ENCODE results near the gene CEBPG. TPM values are rescaled to one million over a fixed set of nuclear protein-coding genes. Genes with fewer than 3 reads are reported as not detected.
A peak's percentile ranks its signal among the peaks of the same experiment; 100 is the strongest.

CEBPG gene
- total RNA-seq, 1 donor from 2014 or later = 20.7 TPM

DNA sequence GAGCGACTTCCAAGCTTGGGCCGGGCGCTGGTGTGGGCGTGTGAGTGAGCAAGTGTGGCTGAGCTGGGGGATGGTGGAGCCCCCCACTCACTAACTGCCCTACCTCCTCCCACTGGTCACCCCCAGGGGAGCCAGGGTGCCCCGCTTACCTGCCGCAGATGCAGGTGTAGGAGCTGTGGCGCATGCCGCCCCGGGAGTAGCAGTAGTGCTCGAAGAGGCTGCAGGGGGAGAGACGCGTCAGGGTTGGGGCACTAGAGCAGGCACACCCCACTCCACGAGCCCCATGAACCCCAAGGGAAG lies 39.9 kb downstream of the CEBPG start:
- no peaks in the 10 kb centered on the region for H3K36me3 Mint-ChIP-seq (ENCODE audit: low read depth, unreplicated experiment)
- H3K27me3 Mint-ChIP-seq (ENCODE audit: unreplicated experiment) = peaks cover 3% of the 10 kb centered on the region
- no peaks in the 10 kb centered on the region for H3K9me3 Mint-ChIP-seq (ENCODE audit: unreplicated experiment)
- DNase-seq (ENCODE audit: low spot score) = no peak
- H3K27ac Mint-ChIP-seq (ENCODE audit: unreplicated experiment) = no peak overlapping the region
- TF ChIP-seq, protein P1, sequence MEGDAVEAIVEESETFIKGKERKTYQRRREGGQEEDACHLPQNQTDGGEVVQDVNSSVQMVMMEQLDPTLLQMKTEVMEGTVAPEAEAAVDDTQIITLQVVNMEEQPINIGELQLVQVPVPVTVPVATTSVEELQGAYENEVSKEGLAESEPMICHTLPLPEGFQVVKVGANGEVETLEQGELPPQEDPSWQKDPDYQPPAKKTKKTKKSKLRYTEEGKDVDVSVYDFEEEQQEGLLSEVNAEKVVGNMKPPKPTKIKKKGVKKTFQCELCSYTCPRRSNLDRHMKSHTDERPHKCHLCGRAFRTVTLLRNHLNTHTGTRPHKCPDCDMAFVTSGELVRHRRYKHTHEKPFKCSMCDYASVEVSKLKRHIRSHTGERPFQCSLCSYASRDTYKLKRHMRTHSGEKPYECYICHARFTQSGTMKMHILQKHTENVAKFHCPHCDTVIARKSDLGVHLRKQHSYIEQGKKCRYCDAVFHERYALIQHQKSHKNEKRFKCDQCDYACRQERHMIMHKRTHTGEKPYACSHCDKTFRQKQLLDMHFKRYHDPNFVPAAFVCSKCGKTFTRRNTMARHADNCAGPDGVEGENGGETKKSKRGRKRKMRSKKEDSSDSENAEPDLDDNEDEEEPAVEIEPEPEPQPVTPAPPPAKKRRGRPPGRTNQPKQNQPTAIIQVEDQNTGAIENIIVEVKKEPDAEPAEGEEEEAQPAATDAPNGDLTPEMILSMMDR (IDR thresholded peaks at IDR 0.05; ENCODE audit: unreplicated experiment) = no peak
- no peak overlapping the region for H3K4me3 Mint-ChIP-seq (ENCODE audit: unreplicated experiment)
- no peaks in the 10 kb centered on the region for H3K4me1 Mint-ChIP-seq (ENCODE audit: unreplicated experiment)

DNA sequence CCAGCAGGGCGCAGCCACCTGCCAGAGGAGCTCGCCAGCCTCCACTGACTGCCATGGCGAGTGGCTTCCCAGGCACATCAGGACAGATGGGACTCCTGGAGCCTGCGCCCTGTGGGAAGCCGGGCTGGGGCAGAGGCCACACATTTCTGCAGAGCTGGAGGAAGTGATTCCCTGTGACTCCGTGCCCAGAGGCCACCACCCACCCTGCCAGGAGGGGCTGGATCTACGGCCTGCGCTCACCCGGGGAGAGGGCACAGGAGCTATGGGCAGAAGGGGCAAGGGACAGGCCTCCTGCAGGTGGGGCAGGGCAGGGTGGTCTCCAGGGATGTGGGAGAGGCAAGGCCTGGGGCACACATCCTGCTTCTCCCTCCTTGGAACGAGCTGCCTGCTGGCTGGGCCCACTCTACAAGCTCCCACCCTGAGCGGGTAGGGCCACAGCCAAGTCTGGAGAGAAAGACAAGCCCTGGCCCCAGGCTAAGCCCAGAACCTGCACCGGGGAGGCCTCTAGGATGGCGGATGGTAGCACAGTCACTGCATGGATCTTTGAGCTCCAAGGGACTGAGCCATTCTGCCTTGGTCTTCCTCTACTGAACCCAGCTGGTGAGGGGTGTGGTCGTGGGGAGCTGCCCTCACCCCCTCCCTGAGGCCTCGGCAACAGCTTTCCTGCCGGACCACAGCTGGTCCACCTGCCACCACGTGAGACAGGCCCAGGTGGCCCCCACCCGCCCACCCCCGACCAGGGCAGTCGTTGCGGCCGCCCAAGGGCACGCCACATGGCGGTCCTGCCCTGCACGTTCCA lies 40.6 kb downstream of the CEBPG start:
- no peaks in the 10 kb centered on the region for H3K36me3 Mint-ChIP-seq (ENCODE audit: low read depth, unreplicated experiment)
- TF ChIP-seq, protein P1 (IDR thresholded peaks at IDR 0.05; ENCODE audit: unreplicated experiment) = no peak
- no peaks in the 10 kb centered on the region for H3K9me3 Mint-ChIP-seq (ENCODE audit: unreplicated experiment)
- no peak overlapping the region for H3K27ac Mint-ChIP-seq (ENCODE audit: unreplicated experiment)
- H3K4me3 Mint-ChIP-seq (ENCODE audit: unreplicated experiment) = no peak overlapping the region
- no peaks in the 10 kb centered on the region for H3K4me1 Mint-ChIP-seq (ENCODE audit: unreplicated experiment)
- H3K27me3 Mint-ChIP-seq (ENCODE audit: unreplicated experiment) = peaks cover 3% of the 10 kb centered on the region
- DNase-seq (ENCODE audit: low spot score) = no peak

DNA sequence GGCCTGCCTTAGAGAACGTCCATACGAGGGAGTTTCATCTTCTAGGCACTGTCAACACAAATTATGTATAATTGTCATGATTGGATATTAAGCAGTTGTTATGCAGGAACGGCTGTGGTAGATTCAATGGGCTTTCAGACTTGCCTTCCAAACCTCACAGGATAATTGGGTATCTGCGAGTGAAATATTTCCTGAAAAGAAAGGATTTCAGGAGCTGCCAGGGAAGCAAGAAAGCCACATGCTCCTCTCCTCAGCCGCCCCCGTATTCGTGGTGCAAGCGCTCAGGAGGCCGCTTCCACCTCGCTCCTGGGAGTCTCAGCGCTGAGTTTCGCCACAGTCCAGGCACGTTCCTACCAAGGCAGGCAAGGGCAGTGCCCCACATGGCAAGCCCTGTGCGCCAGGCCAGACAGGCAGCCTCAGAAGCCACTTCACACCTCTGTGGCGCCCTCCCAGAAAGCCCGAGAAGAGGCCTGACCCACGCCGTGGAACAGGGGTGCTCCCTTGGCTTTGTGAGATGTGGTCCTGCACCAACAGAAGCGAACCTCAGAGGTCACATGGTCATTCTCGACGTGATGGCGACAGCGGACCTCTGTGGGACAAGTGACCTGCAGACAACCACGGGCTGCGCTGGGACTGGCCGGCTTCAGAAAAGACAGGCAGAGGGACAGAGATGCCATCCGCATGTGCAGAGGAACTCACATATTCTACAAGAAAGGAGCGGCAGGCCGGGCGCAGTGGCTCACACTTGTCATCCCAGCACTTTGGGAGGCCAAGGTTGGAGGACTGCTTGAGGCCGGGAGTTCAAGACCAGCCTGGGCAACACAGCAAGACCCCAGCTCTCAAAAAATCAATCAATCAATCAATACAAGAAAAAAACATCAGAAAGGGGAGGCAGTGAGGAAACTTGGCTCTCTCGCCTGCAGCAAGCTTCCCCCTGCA lies 41.4 kb downstream of the CEBPG start:
- H3K4me3 Mint-ChIP-seq (ENCODE audit: unreplicated experiment) = no peak overlapping the region
- DNase-seq (ENCODE audit: low spot score) = no peak
- no peaks in the 10 kb centered on the region for H3K4me1 Mint-ChIP-seq (ENCODE audit: unreplicated experiment)
- H3K9me3 Mint-ChIP-seq (ENCODE audit: unreplicated experiment) = no peaks in the 10 kb centered on the region
- peaks cover 1% of the 10 kb centered on the region for H3K27me3 Mint-ChIP-seq (ENCODE audit: unreplicated experiment)
- TF ChIP-seq, protein P1 (IDR thresholded peaks at IDR 0.05; ENCODE audit: unreplicated experiment) = no peak
- no peaks in the 10 kb centered on the region for H3K36me3 Mint-ChIP-seq (ENCODE audit: low read depth, unreplicated experiment)
- no peak overlapping the region for H3K27ac Mint-ChIP-seq (ENCODE audit: unreplicated experiment)

DNA sequence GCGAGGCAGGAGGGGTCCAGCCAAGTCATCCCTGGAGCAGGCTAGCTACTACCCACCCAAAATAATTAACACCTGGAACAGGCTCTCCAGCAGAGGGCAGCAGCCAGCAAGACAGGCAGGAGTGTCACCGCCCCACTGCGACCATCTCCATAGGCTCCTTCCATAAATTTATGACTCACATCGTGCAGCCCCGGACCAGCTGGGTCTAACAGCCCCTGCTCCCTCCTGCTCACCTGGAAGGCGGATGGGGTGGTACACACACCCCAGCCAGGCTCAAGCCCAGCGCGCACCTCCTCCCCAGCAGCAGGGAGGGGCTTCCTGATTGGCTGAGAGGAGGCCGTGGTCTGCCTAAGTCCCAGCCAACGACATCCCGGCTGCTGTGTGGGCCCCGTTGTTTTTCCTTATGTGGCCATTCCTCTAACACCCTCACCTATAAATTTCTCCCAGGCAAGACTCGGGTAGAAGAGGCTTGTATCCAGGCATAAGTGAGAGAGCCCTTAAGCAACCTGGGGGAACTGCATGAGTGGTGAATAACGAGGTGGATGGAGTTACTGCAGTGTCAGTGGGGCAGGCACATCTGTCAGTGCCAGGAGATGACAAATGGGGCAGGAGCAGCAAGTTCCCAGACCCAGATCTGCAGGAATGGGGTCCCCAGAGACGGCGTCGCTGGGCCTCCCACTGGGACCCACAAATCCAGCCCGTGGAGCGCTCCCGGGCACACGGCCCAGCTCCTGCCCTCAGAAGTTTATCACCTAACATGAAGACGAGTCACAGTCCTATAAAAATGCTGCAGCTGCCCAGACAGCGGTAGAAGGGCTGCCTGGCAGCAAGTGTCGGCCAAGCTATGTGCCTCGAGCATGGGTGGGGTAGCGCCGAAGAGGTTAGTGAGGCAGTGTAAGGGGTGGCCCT lies 43.1 kb downstream of the CEBPG start:
- DNase-seq (ENCODE audit: low spot score) = peak; percentile 86
- no peak overlapping the region for H3K27ac Mint-ChIP-seq (ENCODE audit: unreplicated experiment)
- H3K4me1 Mint-ChIP-seq (ENCODE audit: unreplicated experiment) = no peaks in the 10 kb centered on the region
- H3K9me3 Mint-ChIP-seq (ENCODE audit: unreplicated experiment) = no peaks in the 10 kb centered on the region
- TF ChIP-seq, protein P1 (IDR thresholded peaks at IDR 0.05; ENCODE audit: unreplicated experiment) = peak; percentile 61
- H3K4me3 Mint-ChIP-seq (ENCODE audit: unreplicated experiment) = no peak overlapping the region
- H3K36me3 Mint-ChIP-seq (ENCODE audit: low read depth, unreplicated experiment) = no peaks in the 10 kb centered on the region
- H3K27me3 Mint-ChIP-seq (ENCODE audit: unreplicated experiment) = peaks cover 1% of the 10 kb centered on the region

Measured in endothelial cell (in vitro differentiated cells).